ENCODE results near the gene ZNF827. TPM values are rescaled to one million over a fixed set of nuclear protein-coding genes. Genes with fewer than 3 reads are reported as not detected.

The ZNF827 gene
- total RNA-seq, 1 experiment from 2014 or later: 26.2 TPM

DNA sequence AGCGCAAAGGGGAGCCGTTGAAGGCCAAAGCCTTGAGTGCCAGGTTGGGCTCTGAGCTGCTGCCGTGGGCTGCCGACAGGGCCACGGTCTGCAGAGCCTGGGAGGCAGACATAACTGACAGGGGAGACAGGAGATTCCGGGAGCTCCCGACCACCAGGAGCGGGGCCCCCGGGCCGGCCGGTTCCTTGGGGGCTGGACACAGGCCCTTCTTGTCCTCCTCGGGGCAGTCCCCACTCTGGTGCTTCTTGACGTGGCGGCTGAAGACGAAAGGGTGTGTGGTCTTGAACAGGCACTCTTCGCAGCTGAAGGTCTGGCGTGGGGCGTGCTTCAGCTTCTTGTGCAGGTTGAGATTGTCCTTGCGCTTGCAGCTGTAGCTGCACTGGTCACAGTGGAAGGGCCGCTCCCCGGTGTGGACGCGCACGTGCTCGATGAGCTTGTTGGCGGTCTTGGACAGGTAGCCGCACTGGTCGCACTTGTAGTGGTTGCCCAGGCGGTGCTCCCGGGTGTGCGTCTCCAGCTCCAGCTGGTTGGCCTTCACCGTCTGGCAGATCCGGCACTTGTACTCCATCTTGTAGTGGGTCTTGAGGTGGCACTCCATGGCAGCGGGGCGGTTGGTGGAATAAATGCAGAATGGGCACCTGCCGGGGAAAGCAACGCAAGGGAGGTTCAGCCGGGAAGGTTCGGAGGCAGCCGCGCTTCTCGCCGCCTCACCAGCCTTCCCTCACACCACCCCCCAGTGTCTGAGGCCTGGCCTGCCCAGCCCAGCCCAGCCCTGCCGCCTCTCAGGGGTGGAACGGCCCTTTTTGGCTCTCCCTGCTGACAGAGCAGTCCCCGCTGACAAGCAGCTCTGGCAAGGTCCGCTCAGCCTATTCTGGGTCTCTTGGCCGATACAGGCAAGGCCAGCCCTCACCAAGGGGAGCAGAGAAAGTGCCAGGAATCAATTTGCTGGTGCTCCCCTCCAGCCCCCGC is 177.4 kb downstream of the ZNF827 start:
- peaks cover 11% of the 10 kb centered on the region for H3K36me3 Mint-ChIP-seq (ENCODE audit: insufficient read depth, unreplicated experiment)
- H3K27ac Mint-ChIP-seq (ENCODE audit: unreplicated experiment): no peak overlapping the region
- intact Hi-C loops (cut with micrococcal nuclease; ENCODE audit: unreplicated experiment): no loop called here
- H3K9me3 Mint-ChIP-seq (ENCODE audit: low read depth, unreplicated experiment): no peaks in the 10 kb centered on the region
- no peaks in the 10 kb centered on the region for H3K4me1 Mint-ChIP-seq (ENCODE audit: low read depth, unreplicated experiment)
- H3K27me3 Mint-ChIP-seq (ENCODE audit: unreplicated experiment): no peaks in the 10 kb centered on the region
- BruUV-seq (replicated peaks): no TSS peak
- DNase-seq: no peak
- CTCF ChIA-PET: interaction anchor here (0.7 kb wide), 1 partner anchor 377 kb away, joined by 3 read pairs; no protein-coding TSS in a partner anchor
- H3K4me3 Mint-ChIP-seq (ENCODE audit: low read depth, unreplicated experiment): no peak overlapping the region
- TF ChIP-seq, protein P1, sequence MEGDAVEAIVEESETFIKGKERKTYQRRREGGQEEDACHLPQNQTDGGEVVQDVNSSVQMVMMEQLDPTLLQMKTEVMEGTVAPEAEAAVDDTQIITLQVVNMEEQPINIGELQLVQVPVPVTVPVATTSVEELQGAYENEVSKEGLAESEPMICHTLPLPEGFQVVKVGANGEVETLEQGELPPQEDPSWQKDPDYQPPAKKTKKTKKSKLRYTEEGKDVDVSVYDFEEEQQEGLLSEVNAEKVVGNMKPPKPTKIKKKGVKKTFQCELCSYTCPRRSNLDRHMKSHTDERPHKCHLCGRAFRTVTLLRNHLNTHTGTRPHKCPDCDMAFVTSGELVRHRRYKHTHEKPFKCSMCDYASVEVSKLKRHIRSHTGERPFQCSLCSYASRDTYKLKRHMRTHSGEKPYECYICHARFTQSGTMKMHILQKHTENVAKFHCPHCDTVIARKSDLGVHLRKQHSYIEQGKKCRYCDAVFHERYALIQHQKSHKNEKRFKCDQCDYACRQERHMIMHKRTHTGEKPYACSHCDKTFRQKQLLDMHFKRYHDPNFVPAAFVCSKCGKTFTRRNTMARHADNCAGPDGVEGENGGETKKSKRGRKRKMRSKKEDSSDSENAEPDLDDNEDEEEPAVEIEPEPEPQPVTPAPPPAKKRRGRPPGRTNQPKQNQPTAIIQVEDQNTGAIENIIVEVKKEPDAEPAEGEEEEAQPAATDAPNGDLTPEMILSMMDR (IDR thresholded peaks at IDR 0.05; ENCODE audit: unreplicated experiment): no peak

DNA sequence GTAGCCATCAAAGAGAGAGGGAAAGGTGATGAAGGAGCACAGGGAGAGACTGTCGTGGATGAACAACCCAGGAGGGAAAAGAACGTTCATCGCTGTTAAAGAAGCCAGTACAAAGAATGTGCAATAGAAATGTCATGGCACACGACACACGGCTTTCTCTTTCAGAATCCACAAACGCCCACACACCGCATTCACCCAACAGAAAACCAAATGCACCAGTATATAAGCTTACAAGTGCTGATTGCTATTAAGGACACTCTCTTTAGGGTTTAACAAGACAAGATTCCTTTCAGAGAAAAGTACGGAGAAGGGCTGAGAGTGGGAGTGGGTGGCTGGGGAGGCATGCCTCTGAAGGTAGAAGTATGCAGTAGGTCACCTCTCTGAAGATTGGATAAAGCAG is 178.4 kb downstream of the ZNF827 start:
- DNase-seq: no peak
- no peak overlapping the region for H3K27ac Mint-ChIP-seq (ENCODE audit: unreplicated experiment)
- H3K9me3 Mint-ChIP-seq (ENCODE audit: low read depth, unreplicated experiment): no peaks in the 10 kb centered on the region
- no peak overlapping the region for H3K4me3 Mint-ChIP-seq (ENCODE audit: low read depth, unreplicated experiment)
- TF ChIP-seq, protein P1 (IDR thresholded peaks at IDR 0.05; ENCODE audit: unreplicated experiment): no peak
- H3K4me1 Mint-ChIP-seq (ENCODE audit: low read depth, unreplicated experiment): no peaks in the 10 kb centered on the region
- BruUV-seq (replicated peaks): no TSS peak
- peaks cover 11% of the 10 kb centered on the region for H3K36me3 Mint-ChIP-seq (ENCODE audit: insufficient read depth, unreplicated experiment)
- intact Hi-C loops (cut with micrococcal nuclease; ENCODE audit: unreplicated experiment): no loop called here
- CTCF ChIA-PET: interaction anchor here (0.7 kb wide), 1 partner anchor 12 kb away, joined by 3 read pairs; no protein-coding TSS in a partner anchor
- H3K27me3 Mint-ChIP-seq (ENCODE audit: unreplicated experiment): no peaks in the 10 kb centered on the region

DNA sequence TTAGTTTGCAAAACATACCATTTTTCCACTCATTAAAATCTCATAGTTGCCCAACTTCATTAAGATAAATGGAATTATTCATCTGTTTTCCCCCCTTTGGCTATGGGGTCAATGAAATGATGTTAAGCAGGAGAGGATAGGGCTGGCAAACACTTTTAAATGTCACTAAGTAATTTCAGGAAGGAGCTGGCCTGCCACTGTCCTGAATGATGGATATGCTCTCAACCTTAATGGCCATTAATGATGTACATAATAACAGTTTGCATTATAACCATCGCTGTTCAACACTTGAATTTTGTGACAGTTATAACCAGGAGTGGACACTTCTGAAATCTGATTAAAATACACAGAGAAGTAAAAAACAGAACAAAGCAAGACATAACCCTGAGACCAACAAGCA is 181.4 kb downstream of the ZNF827 start:
- no peak overlapping the region for H3K27ac Mint-ChIP-seq (ENCODE audit: unreplicated experiment)
- intact Hi-C loops (cut with micrococcal nuclease; ENCODE audit: unreplicated experiment): no loop called here
- no peaks in the 10 kb centered on the region for H3K9me3 Mint-ChIP-seq (ENCODE audit: low read depth, unreplicated experiment)
- CTCF ChIA-PET: interaction anchor here (0.7 kb wide), 1 partner anchor 33 kb away, joined by 3 read pairs; no protein-coding TSS in a partner anchor
- no TSS peak for BruUV-seq (replicated peaks)
- TF ChIP-seq, protein P1 (IDR thresholded peaks at IDR 0.05; ENCODE audit: unreplicated experiment): no peak
- H3K4me3 Mint-ChIP-seq (ENCODE audit: low read depth, unreplicated experiment): no peak overlapping the region
- H3K27me3 Mint-ChIP-seq (ENCODE audit: unreplicated experiment): no peaks in the 10 kb centered on the region
- peaks cover 5% of the 10 kb centered on the region for H3K36me3 Mint-ChIP-seq (ENCODE audit: insufficient read depth, unreplicated experiment)
- no peak for DNase-seq
- no peaks in the 10 kb centered on the region for H3K4me1 Mint-ChIP-seq (ENCODE audit: low read depth, unreplicated experiment)

DNA sequence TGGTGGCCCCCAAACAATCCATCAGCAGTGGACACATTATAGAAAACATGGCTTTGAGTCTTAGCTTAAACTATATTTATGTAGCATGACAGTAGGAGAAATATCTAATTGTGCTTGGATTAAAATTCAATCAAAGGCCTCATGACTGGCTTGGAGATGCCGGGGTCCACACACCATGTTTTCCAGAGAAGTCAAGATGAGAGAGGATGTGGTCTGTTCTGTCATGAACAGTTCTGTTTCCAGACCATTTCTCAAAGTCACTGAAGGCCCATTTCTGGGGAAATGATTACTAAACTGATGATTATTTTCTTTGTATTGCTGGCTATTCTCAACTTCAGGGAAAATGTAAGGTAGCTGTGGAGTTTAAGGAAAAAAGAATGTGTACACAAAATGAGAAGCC is 182.4 kb downstream of the ZNF827 start:
- DNase-seq: no peak
- TF ChIP-seq, protein P1 (IDR thresholded peaks at IDR 0.05; ENCODE audit: unreplicated experiment): no peak
- BruUV-seq (replicated peaks): no TSS peak
- Mint-ChIP-seq H3K27me3 (ENCODE audit: unreplicated experiment) (no peaks in the 10 kb centered on the region), H3K9me3 (ENCODE audit: low read depth, unreplicated experiment) (no peaks in the 10 kb centered on the region), H3K4me1 (ENCODE audit: low read depth, unreplicated experiment) (no peaks in the 10 kb centered on the region), H3K27ac (ENCODE audit: unreplicated experiment) (no peak overlapping the region), H3K36me3 (ENCODE audit: insufficient read depth, unreplicated experiment) (peaks cover 5% of the 10 kb centered on the region), H3K4me3 (ENCODE audit: low read depth, unreplicated experiment) (no peak overlapping the region)
- intact Hi-C loops (cut with micrococcal nuclease; ENCODE audit: unreplicated experiment): no loop called here
- CTCF ChIA-PET: no interaction called here

Data from Calu3 (cell line).